GM19099 (cell line): ENCODE data around the gene GPATCH1.

Source experiments
- POLR2A ChIP-seq: IDR thresholded peaks from 3 replicates; pipeline ENCODE4 v1.6.1; 2011; ENCODE audit warnings: low read depth; ENCODE audit not compliant: insufficient read length; ENCODE audit errors: extremely low read depth

The GPATCH1 gene

DNA sequence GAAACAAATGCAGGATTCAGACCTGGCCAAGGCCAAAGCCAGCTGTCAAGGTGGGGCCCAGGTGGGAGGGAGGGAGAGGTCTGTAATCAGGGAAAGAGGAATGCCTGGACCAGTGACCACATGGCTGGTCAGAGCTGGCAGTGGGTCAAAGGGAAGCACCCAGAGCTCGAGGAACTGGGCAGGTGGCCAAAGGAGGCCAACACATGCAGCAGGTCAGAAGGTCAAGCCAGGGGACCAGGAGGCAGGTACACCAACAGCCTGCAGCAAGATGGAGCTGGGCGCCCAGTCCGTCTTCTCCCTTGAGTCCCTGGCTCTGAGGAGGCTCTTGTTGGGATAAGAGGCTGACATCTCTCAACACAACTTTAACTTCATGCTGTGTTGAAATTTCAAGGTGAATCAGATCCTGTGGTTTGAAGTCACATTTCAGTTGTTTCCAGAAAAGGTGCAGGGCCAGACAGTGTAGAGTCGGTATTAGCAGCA is 17.1 kb downstream of the GPATCH1 start:
- no peak for TF ChIP-seq POLR2A

DNA sequence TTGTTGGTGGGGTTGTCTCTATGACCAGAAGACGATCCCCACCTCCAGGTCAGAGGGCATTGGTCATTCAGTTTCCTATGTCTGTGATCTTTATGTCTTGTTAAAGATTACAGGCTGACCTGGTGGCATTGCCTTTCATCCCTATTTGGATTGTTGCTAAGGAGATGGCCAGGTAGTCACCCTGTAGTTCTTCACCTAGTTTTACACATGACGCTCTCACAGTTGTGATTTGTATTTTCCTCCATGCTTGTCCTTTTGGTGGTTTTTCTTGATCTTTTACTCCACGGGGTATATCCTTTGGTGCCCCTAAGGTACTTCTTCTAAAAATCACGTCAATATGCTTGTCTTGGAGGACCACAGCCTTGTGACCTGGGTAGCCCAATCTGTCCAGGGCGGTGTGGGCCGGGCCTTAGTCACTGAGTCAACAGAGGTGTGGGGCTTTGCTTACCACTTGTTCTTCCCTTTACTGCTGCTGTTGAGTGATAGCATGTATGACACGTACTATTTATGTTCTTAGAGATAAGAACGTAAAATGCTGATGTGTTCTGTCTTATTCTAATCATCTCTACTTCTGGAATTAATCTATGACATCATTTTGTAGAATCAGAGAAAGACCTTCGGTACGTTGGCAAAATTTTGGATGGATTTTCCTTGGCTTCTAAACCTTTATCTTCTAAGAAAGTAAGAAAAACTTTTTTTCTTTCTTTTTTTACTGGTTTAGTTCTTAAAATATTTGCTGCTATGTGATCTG is 20.1 kb downstream of the GPATCH1 start:
- TF ChIP-seq POLR2A = no peak

DNA sequence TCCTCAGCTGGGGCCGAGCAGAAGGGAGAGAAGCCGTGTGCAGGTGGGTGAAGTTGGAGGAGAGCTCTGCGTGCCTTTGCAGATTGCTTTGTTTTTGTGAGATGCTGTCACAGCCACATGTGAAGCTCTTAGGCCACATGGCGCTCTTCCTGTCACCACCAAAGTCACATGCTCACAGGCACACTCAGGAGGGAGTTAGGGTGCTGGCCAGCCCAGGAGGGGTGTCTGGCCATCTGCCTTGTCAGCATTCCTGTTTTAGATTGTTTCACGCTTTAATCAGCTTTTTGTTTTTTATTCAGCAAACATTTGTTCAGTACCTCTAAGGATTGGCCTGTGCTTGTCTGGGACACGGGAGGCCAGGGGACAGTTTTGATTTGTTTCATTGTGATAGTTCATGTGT is 21.9 kb downstream of the GPATCH1 start:
- no peak for TF ChIP-seq POLR2A

DNA sequence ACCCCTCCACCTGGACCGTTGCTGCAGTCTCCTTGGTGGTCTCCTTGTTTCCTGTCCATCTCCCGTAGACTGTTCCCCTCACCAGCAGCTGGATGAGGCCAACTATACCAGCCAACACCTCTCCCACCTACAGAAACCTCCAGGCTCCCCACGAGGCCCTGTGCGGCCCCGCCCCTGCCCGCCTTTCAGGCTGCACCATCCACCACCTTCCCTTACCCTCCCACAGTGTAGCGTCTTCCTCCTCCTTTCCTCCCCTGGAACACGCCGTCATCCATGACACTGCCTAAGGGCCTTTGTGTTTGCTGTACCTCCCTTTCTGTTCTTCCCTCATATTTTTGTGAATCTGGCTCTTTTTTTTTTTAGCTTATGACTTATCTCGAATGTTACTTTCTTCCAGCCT is 27.2 kb downstream of the GPATCH1 start:
- TF ChIP-seq POLR2A = no peak

DNA sequence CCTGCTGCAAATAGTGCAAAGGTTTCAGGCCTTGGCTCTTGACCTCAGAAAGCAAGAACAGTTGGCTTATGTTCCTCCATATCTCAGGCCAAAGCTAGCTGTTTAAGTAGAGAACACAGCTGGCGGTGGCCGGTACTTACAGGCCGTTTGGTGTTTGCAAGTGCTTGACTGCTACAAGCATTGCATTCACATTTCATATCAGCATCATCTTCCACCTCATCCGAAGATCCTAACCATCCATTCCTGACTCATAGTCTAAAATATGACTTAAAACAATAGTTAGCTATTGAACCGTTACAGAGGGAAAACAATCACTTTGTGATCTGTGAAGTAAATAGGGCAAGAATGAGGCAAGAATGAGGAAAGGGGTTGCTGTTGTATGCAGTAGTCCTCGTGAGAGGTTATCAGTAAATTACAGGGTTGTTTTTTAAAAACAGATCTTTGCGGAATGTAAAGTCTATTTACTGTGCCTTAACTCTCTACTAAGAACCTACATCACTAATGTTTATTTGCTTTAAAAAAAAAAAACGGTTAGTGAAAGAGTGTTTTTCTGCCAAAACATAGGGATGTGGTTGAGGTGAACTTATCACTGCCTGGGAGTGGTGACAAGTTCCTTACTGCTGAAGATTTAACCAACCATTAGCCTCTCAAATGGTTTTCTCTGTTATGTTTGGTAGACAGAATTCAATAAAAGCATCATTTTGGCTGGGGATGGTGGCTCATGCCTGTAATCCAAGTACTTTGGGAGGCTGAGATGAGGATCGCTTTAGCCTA is 29.3 kb downstream of the GPATCH1 start:
- TF ChIP-seq POLR2A = no peak

DNA sequence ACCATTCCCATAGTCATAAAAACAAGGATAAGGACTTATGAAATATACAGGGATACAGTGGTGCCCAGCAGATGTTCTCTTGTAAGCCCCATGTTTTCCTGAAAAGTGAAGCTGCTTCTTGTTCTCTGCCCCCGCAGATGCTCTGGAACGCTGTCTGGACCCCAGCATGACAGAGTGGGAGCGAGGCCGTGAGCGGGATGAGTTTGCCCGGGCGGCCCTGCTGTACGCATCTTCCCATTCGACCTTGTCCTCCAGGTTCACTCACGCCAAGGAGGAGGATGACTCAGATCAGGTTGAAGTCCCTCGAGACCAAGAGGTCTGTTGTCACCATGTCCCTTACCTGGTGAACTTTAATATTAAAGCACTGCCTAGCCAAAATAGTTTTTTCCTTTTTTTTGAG is 30.6 kb downstream of the GPATCH1 start:
- TF ChIP-seq POLR2A = no peak

DNA sequence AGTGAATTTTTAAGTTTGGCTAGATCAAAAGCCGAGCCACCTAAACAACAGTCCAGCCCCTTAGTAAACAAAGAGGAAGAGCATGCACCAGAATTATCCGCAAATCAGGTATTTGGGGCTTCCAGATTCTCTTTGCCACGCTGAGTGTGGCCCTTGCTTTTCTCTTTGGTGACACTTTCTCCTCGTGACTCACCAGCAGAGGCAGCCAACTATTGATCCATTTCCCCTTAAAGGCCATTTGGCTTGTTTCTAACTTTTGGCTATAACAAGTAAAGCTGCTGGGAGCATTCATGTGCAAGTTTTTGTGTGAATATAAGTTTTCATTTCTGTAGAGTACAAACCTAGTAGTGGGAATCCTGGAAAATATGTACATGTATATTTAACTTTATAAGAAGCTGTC is 33.3 kb downstream of the GPATCH1 start:
- TF ChIP-seq POLR2A = no peak

DNA sequence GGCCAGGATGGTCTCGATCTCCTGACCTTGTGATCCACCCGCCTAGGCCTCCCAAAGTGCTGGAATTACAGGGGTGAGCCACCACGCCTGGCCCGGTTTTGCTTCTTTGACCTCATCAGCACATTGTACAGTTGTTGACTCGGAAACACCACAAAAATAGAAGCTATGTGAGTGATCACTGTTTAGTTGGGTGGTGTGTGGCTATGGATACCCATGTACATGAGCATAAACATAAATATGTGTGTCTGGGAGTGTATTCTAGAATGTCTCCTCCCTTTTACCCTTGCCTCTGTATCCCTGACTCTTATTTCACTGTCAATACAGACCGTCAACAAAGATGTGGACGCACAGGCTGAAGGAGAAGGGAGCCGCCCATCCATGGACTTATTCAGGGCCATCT is 36.5 kb downstream of the GPATCH1 start:
- no peak for TF ChIP-seq POLR2A

DNA sequence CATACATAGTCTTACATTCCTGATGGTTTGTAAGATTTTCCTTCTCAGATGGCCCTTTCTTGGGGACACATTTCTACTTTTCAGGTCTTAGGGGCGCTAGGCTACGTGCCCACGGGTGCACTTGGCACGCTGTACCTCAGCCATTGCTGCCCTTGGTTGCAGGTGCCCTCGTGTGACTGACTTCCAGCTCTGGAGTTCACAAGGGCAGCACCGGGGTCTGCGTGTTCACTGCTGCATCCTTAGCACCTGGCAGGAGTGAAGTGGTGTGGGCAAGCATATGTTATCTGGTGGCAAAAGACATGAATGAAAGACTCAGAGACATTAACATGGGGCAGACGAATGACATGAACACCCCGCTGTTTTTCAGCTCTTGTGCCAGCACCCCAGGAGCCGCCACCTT is 37.7 kb downstream of the GPATCH1 start:
- TF ChIP-seq POLR2A = no peak

DNA sequence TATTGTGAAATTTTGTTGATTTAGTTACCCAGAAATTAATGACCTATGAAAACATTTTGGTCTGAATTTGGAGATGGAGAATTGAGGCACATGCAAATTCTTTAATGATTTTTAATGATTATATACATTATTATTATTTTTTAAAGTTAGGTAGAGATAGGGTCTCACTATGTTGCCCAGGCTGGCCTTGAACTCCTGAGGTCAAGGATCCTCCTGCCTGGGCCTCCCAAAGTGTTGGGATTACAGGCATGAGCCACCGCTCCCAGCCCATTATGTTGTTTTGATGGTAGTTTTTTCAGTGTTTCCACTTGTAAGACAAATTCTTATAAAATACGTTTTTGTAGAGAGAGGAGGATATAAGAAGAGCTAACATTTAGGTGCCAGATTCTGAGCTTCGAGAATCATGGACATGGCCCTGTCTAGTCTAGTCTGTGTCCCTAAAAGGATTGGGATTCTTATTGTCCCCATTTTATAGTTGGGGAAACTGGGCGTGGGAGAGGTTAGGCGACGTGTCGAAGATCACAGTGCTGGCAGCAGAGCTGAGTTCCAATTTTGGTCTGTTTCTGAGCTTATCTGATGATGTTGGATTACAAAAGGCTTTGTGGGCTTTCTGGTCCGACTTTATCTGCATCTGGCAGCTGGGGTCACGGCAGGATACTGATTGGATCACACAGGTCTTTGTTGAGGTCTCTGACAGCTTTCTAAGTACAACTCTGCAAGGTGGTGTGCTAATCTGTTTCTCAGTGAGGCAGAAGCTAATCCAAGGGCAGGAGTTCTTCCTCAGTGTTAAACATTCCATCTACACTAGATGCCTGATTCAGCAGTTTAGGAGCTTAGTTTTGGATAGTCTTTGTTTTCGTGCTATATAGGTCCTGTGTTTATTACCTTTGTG is 43.5 kb downstream of the GPATCH1 start:
- no peak for TF ChIP-seq POLR2A

DNA sequence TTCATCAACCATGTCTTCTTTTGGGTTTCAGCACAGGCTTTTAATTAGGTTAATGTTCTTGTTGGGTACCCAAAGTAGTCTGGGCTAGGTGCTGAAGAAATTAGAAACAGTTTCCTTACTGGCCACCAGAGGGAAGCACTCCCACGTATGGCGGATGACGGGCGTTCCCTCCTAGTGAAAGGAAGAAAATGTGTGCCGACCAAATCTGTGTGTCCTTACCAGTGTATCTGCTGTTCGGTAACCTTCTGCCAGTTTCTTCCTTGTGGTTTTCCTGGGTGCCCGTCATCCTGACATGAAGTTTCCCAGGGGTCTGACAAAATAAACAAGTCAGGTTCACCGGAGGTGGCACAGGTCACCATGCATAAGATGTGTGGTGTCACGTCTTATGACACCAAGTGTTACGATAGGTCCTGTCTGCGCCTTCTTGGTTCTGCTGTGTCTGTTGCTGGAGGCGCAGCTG is 45.0 kb downstream of the GPATCH1 start:
- TF ChIP-seq POLR2A = no peak

DNA sequence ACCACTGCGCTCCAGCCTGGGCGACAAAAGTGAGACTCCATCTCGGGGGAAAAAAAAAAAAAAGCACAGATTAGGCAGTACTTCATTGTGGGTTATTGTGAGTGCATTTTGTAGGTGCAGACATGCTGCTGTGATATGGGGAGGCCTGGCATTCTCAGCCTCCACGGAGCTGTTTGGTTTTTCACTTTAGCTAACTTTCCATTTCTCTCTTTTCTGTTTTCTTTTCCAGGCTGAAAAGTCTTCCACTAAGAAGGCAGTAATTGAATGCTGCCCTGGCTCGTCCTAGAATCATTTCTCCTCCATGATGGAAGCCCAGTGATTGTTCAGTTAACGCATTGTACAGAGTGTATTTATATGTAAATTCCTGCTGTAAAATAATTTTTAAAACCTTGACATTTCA is 48.9 kb downstream of the GPATCH1 start:
- no peak for TF ChIP-seq POLR2A

DNA sequence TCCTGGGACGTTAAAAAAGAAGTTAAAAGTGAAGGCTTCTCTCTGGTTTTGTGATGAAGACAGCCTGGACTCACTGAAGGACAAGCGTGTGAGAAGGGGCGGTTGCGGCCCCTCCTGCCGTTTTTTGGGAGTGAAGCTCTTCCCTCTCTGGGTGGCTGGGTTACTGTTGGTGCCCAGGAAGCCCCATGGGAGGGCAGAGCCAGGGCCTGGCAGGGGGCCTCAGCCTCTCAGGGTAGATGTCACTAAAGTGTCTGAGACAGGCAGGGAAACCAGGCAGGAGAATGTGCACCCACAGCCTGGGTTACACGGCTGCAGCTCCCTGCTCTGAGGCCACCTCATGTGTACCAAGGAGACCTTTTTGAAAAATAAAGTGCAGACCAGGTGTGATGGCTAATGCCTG is 49.5 kb downstream of the GPATCH1 start:
- no peak for TF ChIP-seq POLR2A

DNA sequence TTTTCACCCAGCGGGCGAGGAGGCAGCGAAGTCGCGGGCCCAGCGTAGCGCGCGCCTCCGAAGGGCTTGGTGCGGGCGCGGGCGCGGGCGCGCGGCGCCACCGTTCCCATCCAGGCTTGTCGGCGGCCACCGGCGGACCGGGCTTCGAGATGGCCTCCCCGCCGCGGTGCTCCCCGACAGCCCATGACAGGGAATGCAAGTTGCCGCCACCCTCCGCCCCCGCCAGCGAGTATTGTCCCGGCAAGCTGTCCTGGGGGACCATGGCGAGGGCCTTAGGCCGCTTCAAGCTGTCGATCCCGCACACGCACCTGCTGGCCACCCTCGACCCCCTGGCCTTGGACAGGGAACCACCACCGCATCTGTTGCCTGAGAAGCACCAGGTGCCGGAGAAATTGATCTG is 51.0 kb downstream of the GPATCH1 start, which contains the start of gene WDR88:
WDR88 (plus strand) TSS at position 94 of the 400 bp plus-strand sequence; CDS start at position 150, 56 bp downstream.
- no peak for TF ChIP-seq POLR2A

DNA sequence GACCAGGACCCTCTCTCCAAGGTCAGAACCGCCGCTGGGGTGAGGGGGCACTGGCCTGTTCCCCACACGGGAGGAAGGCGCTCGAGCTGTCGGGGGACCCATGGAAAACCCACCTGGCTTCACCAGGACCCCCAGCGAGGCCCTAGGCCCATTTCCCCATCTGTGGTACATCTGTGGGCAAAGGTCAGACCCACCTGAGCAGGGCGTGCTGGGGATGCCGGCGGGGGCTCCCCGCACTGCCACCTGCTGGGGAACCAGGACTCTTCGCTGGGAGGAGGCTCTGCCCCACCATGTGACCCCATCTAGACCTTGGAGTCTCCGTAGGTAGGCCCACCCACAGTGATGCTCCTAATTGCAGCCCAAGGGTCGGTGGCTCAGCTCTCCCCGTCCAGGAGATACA is 51.4 kb downstream of the GPATCH1 start:
- TF ChIP-seq POLR2A = no peak

DNA sequence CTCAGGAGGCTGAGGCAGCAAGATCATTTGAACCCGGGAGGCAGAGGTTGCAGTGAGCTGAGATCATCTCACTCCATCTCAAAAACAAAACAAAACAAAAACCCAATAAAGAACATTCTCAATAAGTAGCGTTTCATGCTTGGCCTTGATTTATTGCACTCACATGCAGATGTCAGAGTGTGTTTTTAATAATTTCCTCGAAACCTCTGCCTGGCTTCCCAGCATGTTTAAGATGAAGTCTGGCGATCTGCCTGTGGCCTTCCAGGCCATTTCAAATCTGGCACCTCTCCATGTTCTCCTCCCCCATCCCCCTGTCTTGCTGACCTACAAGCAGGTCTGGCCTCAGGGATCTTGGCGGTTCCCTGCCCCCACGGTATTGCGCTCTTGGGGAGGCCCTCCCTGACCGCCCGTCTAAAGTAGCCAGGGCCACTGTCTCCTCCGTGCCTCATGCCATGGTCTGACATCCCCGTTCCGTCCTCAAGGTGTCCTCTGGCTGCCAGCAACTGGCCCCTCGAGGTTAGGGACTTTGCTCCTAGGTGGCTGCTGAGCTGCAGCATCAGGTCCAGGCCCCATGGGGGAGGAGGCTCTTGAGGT is 52.6 kb downstream of the GPATCH1 start:
- TF ChIP-seq POLR2A = no peak
